GM18909 (cell line): ENCODE measurements around the gene TBX19.

ENCODE experiments used
- ATAC-seq: cut with Tn5 transposase; IDR thresholded peaks from one replicate; pipeline ENCODE4 v1.9.1; 2021; ENCODE audit warnings: mild to moderate bottlenecking; ENCODE audit not compliant: unreplicated experiment, poor library complexity

Gene TBX19

GRCh38 chr1:168317309-168317708 lies 36.6 kb downstream of the TBX19 start:
- no peak for ATAC-seq

- no peak for ATAC-seq
These were observed 39.0 kb downstream of the TBX19 start for GRCh38 chr1:168319691-168320090.

GRCh38 chr1:168320149-168320548 lies 39.5 kb downstream of the TBX19 start:
- ATAC-seq, result no peak

GRCh38 chr1:168320800-168321450 lies 40.2 kb downstream of the TBX19 start:
- no peak for ATAC-seq

- no peak for ATAC-seq
These were observed 41.3 kb downstream of the TBX19 start for GRCh38 chr1:168321945-168322344.

- ATAC-seq, result no peak
These were observed 44.2 kb downstream of the TBX19 start for GRCh38 chr1:168324745-168325425.

GRCh38 chr1:168328731-168329364 lies 48.2 kb downstream of the TBX19 start:
- no peak for ATAC-seq

- no peak for ATAC-seq
These were observed 49.6 kb downstream of the TBX19 start for GRCh38 chr1:168330285-168330684.

- ATAC-seq, result no peak
These were observed 50.9 kb downstream of the TBX19 start for GRCh38 chr1:168331569-168331968.

GRCh38 chr1:168333562-168334276 lies 53.0 kb downstream of the TBX19 start:
- no peak for ATAC-seq

- no peak for ATAC-seq
These were observed 54.8 kb downstream of the TBX19 start for GRCh38 chr1:168335500-168335899.

- no peak for ATAC-seq
These were observed 58.2 kb downstream of the TBX19 start for GRCh38 chr1:168338589-168339503.

GRCh38 chr1:168340781-168341482 lies 60.3 kb downstream of the TBX19 start:
- ATAC-seq, result no peak

- ATAC-seq, result no peak
These were observed 60.9 kb downstream of the TBX19 start for GRCh38 chr1:168341483-168341975.

- peak; percentile 85 for ATAC-seq
These were observed 62.0 kb downstream of the TBX19 start for GRCh38 chr1:168342572-168343280.

- no peak for ATAC-seq
These were observed 62.9 kb downstream of the TBX19 start for GRCh38 chr1:168343566-168343965.

- ATAC-seq, result no peak
These were observed 63.8 kb downstream of the TBX19 start for GRCh38 chr1:168344517-168344916.

GRCh38 chr1:168345939-168346338 lies 65.3 kb downstream of the TBX19 start:
- ATAC-seq, result no peak

GRCh38 chr1:168347630-168348029 lies 67.0 kb downstream of the TBX19 start:
- no peak for ATAC-seq
